ENCODE data around the gene WFDC12.

Gene WFDC12

DNA sequence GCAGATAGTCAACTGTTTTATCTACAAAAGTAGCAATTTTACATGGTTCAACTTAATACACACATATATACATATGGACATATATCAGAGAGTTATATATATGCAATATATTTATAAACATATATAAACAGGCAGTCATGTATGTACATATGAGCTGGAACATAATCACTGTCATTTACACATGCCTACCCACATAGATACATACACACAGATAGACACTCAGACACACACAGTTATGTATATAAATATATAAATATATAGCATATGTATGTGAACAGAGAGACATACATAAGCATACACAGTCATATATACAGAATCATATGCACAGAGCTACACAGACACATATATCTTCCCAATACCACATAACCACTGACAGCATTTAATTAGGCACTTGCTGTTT, 11.5 kb downstream of the WFDC12 start:
- no peak overlapping the region for H3K4me3 ChIP-seq (ENCODE audit: low read depth, low read length)
- no peak for DNase-seq (ENCODE audit: low read depth)
- TF ChIP-seq POLR2A (IDR thresholded peaks at IDR 0.05; ENCODE audit: extremely low read depth, insufficient read length) (no peak), MYC (IDR thresholded peaks at IDR 0.05; ENCODE audit: low read depth, low read length) (no peak)
- TF ChIP-seq, protein P1, sequence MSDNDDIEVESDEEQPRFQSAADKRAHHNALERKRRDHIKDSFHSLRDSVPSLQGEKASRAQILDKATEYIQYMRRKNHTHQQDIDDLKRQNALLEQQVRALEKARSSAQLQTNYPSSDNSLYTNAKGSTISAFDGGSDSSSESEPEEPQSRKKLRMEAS (IDR thresholded peaks at IDR 0.05; ENCODE audit: low read depth, low read length), result no peak
- TF ChIP-seq, protein P2, sequence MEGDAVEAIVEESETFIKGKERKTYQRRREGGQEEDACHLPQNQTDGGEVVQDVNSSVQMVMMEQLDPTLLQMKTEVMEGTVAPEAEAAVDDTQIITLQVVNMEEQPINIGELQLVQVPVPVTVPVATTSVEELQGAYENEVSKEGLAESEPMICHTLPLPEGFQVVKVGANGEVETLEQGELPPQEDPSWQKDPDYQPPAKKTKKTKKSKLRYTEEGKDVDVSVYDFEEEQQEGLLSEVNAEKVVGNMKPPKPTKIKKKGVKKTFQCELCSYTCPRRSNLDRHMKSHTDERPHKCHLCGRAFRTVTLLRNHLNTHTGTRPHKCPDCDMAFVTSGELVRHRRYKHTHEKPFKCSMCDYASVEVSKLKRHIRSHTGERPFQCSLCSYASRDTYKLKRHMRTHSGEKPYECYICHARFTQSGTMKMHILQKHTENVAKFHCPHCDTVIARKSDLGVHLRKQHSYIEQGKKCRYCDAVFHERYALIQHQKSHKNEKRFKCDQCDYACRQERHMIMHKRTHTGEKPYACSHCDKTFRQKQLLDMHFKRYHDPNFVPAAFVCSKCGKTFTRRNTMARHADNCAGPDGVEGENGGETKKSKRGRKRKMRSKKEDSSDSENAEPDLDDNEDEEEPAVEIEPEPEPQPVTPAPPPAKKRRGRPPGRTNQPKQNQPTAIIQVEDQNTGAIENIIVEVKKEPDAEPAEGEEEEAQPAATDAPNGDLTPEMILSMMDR (IDR thresholded peaks at IDR 0.05; ENCODE audit: low read depth, low read length), result no peak

DNA sequence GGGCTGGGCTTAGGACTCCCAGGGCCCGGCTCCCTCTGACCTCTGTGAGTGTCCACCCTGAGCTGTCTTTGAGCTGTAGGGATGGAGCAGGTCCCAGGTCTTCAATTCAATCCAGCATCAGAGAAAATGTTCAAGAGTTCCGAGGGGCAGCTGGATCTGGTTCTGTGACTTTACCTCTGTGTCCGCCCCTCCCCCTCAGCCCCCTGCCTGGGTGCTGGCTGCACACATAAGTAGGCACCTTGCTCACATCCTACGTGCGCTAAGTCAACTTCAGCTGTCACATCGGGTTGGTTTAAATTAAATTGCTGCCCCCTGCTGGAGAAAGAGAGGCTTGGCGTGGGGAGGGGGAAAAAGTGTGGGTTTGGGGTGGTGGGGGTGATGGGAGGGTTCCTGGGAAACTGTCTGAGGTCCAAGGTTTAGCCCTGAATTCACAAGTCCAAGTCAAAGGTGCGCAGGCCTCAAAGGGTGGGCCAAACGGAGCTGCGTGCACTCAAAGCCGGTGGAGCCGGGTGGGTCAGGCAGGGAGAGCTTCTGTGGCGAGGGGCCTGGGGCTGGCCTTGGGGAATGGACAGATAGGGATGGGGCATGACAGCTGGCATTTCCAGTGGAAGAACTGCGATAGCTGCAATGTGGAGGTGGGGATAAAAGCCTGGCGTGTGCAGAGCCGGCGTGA, 12.3 kb downstream of the WFDC12 start:
- H3K4me3 ChIP-seq (ENCODE audit: low read depth, low read length), result no peak overlapping the region
- TF ChIP-seq MYC (IDR thresholded peaks at IDR 0.05; ENCODE audit: low read depth, low read length), result no peak
- TF ChIP-seq, protein P2 (IDR thresholded peaks at IDR 0.05; ENCODE audit: low read depth, low read length), result peak; percentile 52
- TF ChIP-seq, protein P1 (IDR thresholded peaks at IDR 0.05; ENCODE audit: low read depth, low read length), result no peak
- peak; percentile 55 for DNase-seq (ENCODE audit: low read depth)

DNA sequence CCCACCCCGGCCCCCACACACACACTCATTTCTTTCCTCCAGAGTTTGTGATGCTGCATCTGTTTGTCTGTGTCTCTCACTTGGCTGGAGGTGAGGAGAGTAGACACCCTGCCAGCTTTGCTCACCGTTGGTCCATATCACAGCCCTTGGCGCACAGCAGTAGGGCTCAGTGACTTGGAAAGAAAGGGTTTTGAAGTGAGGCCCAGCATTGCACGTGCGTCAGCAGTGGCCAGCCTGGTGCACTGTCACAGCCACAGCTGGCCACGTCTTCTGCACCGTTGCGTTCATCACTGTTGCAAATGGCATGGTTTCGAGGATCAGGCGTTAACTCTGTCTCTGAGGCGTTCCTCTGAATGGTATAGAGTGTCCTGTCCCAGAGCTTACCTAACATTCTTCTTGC, 13.0 kb downstream of the WFDC12 start:
- TF ChIP-seq, protein P2 (IDR thresholded peaks at IDR 0.05; ENCODE audit: low read depth, low read length), result no peak
- TF ChIP-seq, protein P1 (IDR thresholded peaks at IDR 0.05; ENCODE audit: low read depth, low read length), result no peak
- TF ChIP-seq MYC (IDR thresholded peaks at IDR 0.05; ENCODE audit: low read depth, low read length) (no peak), POLR2A (IDR thresholded peaks at IDR 0.05; ENCODE audit: extremely low read depth, insufficient read length) (no peak)
- no peak for DNase-seq (ENCODE audit: low read depth)
- no peak overlapping the region for H3K4me3 ChIP-seq (ENCODE audit: low read depth, low read length)

DNA sequence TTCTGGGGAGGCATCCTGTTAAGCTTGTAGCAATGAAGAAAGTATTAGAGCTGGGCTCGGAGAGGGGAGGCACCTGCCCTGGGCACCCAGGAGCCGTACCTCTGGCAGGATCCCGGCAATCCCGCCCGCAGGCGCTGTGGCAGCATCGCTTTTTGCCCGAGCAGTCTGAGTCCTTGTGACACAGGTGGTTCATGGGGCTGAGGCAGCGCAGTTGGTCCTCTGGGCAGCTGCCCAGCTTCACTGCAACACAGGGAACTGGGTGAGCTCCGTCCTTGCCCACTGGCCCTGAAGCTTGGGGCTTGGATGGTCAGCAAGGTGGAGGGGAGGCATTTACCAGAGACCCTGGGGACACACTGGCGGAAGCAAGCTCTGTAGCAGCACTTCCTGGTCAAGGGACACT, 14.0 kb downstream of the WFDC12 start:
- no peak overlapping the region for H3K4me3 ChIP-seq (ENCODE audit: low read depth, low read length)
- TF ChIP-seq, protein P2 (IDR thresholded peaks at IDR 0.05; ENCODE audit: low read depth, low read length), result no peak
- no peak for TF ChIP-seq POLR2A (IDR thresholded peaks at IDR 0.05; ENCODE audit: extremely low read depth, insufficient read length)
- TF ChIP-seq, protein P1 (IDR thresholded peaks at IDR 0.05; ENCODE audit: low read depth, low read length), result no peak
- TF ChIP-seq MYC (IDR thresholded peaks at IDR 0.05; ENCODE audit: low read depth, low read length), result no peak
- DNase-seq (ENCODE audit: low read depth), result no peak

DNA sequence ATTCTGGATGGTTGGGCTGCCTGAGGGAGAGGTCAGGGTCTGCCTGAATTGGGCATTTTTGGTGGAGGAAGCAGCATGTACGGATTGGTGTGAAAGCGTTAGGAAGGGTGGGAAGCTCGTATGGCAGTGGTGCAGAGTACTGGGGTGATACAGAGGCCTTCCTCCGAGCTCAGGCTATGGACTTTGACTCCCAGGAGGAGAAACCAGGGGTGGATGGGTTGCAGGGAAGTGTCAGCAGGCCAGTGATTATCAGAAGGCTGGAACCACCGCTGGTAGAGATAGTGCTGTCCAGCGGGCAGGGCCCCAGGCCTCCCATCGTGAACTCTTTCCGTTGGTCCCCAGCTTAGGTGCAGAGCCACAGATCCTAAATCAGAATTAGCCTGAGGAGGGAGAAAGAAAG, 14.6 kb downstream of the WFDC12 start:
- H3K4me3 ChIP-seq (ENCODE audit: low read depth, low read length), result no peak overlapping the region
- DNase-seq (ENCODE audit: low read depth), result no peak
- TF ChIP-seq, protein P2 (IDR thresholded peaks at IDR 0.05; ENCODE audit: low read depth, low read length), result no peak
- no peak for TF ChIP-seq MYC (IDR thresholded peaks at IDR 0.05; ENCODE audit: low read depth, low read length)
- TF ChIP-seq, protein P1 (IDR thresholded peaks at IDR 0.05; ENCODE audit: low read depth, low read length), result no peak
- TF ChIP-seq POLR2A (IDR thresholded peaks at IDR 0.05; ENCODE audit: extremely low read depth, insufficient read length), result no peak
